GM21526 (cell line): ENCODE data around the gene RHOU.
A peak's percentile ranks its signal among the peaks of the same experiment; 100 is the strongest.

Experiments used
- ATAC-seq: cut with Tn5 transposase; IDR thresholded peaks from one replicate; pipeline ENCODE4 v1.9.1; 2021; ENCODE audit warnings: moderate library complexity; ENCODE audit not compliant: unreplicated experiment, low FRiP score

RHOU gene

DNA sequence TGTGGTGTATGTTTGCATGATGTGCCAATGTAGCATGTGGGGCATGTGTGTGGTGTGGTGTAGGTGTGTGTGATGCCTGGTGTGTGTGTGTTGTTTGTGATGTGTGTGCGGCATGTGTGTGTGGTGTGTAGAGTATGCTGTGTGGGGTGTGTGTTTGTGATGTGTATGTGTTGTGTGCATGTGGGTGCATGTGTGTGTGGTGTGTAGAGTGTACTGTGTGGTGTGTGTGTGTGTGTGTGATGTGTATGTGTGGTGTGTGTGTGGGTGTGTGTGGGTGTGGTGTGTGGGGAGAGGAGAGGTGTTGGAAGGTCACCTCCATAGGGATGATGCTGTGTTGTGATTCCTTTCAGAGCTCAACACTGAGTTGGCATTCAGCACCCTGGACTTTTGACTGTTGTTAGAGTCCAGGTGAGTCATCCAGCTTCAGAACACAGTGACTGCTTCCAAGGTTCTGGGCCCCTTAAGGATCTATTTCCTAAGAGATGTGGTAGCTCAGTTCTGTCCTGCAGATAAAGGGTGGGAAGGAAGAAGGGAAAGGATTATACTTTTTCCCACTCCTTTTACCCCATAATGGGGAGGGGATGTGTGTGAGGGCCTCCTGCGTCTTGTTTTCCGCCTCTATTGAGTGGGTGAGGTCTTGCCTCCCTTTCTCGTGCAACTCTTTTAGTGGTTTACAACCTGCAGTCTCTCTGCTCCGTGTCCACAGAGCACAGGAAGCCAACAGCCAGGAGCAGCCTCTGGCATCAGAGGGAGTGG lies 47.6 kb downstream of the RHOU start:
- no peak for ATAC-seq

DNA sequence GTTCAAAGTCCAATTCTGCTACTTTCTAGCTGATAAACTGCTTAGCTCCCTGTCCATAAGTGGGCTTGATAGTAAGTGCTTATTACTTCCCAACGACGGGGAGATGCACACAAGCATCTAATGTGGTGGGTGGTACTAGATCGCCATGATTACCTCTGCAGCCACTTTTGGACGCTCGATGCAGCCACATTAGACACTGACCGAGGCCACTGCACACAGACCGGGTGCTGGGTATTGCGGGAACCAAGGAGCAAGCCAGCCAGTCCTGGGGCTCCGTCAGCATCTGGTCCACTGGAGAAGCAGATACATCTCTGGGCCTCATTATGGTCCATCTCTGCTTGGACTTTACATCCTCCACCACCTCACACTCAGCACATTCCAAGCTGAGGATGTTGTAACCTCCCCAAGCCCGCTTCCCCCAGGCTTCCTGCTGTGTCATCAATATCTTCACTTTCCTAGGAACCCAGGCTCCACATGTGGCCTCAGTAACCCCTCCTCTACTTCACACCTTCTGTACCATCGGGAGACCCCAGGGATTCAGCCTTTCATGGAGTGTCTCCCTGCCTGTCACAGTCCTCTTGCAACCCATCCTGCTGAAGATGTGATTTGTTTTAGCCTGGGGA lies 48.2 kb downstream of the RHOU start:
- no peak for ATAC-seq

DNA sequence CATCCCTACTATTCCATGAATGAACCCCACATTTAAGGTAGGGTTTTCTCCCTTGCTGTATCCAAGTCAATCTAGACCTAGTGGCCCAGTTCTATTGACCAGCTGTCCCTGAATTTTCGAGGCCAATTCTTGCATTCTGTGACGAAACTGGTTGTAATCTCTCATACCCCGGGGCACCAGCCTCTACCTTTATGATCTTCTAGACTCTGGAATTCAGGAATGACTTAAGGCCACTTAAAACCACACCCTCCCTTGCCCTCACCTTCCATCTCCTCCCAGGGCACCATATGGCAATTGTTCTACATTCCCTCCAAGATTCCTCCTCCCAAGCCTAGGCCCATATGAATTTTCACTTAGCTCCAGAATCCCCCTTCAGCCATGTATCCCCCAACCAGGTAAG lies 48.9 kb downstream of the RHOU start:
- ATAC-seq = no peak

DNA sequence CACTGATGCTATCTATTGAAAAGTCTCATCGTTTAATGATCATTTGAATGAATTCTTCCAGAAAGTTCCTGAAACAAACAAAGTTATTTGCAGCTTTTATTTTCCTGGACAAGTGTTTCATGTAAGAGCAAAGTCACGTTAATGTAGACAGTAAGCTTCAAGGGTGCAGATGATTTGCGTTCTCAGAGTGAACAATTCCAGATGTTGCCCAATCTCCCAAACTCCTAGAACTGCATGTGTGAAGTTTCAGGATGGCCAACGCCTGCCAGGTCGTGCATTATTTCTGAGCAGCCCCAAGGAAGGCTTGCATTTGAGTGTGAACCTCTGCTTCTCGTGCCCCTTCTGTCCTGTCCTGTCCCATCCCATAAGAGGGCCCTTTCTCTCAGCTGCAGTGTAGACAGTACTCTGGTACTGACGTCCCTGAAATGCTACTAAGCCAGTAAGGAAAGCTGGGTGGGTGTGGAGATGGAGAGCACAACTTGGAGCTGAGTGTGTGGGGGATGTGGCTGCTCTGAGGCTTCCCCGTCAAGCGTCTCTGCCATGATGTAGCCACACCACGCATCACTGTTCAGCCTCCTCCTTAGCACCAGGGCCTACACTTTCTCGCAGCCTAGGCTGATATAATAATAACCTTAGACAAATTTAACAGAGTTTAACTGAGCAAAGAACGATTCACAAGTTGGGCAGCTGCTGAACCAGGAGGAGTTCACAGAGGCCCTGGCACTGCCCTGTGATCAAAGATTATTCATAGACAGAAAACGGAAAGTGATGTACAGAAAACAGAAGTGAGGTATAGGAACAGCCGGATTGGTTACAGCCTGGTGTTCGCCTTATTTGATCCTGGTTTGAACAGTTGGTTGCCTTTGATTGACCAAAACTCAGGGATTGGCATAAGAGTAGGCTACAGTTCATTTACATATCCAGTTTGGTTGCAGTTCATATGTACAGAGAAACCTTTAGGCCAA lies 50.4 kb downstream of the RHOU start:
- ATAC-seq = no peak

DNA sequence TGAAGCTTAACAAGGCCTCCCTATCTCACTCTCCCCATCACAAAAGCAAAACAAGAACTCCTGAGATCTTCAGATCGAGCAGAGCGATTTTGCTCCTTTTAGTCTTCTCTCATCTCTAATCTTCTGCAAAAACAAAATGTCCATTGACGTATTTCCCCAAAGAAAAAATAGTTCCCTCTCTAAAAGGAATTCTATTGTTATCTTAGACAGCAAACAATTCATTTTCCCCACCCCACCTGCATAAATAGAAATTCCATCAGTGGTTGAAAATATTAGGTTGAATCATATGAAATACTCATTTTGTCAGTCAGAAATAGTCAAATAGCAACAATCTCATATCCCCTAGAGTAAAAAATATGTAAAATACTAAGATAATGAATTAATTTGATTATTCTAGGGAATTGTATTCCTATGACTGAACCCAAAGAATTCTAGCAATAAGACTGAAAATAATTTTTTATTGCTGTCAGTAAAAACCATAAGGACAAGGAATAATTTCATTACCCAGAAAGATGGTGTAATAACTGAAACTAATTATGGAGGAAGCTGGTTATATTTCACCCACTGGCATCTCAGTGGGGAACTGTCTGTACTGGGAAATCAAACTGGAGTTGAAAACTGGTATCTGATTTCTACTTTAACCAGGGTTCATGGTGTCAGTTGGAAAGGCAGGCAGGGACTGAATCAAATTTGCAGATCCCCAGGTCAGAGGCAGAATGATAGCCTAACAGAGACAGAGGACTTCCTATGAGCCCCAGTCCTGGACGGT lies 51.3 kb downstream of the RHOU start:
- ATAC-seq = no peak

DNA sequence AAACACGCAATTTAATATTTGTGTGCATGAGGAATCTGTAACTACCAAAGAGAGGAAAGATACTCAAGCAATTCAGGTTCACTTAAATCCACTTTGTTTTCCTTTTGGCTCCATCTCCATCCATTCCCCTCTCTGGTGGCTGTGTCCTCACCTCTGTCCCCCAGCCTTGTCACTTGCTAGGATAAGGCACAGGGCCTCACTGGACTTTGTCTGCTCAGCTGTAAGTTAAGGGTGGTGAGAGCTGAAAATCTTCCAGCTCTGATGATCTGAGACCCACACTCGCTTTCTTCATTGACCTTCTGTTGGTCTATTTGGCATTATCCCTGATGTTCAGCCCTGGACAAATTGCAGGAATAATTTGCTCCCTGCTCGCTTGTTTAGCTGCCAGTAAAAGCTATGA lies 56.5 kb downstream of the RHOU start:
- no peak for ATAC-seq

DNA sequence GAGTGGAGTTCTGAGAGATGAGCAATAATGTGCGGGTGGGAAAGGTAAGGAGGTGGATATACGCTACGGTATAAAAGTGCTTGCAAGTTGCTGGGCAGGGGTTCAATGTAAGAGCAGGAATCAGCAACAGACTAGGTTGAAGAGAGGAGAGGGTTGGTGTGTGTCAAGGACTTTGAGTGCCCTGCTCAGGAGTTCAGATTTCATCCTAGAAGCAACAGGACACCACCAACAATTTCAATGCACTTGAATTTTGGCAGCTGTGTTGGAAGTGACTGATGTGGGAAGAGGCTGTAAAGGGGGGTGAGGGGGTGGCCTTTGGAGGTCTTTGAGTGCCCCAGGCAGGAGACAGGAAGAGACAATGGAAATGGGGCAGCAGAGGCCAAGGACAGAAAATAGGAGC lies 57.3 kb downstream of the RHOU start:
- ATAC-seq = no peak

DNA sequence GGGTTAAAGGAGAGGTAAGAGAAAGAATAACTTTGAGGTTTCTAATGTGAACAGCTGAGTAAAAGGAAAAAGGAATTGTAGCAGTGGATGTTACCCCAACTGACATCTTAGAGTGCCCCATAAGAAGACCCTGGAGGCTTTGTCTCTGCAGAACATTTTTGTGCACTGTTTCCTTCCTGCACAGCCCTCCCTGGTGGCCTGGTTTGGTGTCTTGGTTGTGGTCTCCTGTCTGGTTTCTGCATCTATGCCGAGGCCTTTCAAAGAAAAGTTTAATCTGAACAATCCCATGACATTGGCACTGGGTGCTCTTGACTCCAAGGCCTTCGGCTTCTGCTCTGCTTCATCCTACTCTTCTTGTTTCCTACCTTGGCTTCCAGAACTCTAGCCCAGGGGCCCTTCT lies 57.8 kb downstream of the RHOU start:
- no peak for ATAC-seq

DNA sequence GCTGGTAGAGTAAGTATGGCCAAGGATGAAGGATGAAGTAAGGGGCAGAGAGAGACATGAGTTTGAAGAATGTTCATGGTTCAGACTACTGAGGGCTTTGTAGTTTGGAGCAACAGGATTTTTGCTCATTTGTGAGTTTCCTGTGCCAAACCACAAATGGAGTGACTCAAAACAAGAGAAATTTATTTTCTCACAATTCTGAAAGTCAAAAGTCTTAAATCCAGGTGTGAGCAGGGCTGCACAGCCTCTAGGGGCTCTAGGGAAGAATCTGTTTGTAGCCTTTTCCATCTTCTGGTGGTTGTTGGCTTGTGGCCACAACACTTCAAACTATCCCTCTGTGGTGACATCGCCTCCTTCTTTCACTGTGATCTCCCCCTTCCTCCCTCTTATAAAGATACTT lies 58.9 kb downstream of the RHOU start:
- peak; percentile 43 for ATAC-seq

DNA sequence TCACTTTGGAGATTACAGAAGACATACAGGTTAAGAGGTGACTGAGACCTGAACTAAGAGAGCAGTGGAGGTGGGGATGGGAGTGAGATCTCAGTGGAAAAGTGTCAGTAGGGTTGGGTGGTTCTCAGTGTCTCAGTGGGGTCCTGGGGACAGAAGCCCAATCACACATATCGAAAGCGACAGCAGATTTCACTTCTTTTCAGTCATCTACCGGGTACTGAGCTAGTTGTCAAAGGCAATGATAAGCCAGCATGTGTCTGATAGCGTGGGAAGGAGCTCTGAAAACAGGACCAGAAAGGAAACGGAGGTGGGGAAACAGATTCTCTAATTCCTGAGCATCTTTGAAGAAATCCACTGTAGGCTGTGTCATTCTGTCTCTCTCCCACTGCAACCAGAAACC lies 59.5 kb downstream of the RHOU start:
- ATAC-seq = no peak

DNA sequence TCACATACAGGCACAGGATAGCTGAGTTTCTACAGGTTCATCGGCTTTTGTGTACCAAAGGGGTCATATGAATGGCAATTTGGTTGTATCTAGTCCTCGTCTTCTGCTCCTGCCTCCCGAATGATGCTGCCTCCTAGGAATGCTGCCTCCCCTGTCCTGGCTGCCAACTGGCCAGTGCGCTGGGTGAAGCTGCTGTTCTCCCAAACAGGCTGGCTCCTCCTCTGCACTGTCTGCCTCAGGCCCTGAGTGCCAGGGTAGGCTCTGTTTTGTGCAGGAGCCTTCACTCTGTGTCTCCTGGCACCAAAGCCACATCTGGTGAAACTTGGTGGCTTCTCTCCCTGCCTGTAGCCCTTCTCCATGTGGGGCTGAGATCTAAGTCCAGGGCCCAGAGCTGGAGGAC lies 60.3 kb downstream of the RHOU start:
- no peak for ATAC-seq
